Activated gamma-delta T cell treated with Interleukin-2 at 50 U/mL for 16 hours (primary cell): ENCODE results near the gene GPBP1L1.

Experiments
- DNase-seq: peaks from one replicate; pipeline ENCODE4 v3.0.0-alpha.2; 2020

GPBP1L1 gene

GRCh38 chr1:45585496-45586075, 100.7 kb downstream of the GPBP1L1 start:
- no peak for DNase-seq

- no peak for DNase-seq
Measured at GRCh38 chr1:45585110-45585426, 101.3 kb downstream of the GPBP1L1 start.

- peak; percentile 84 for DNase-seq
Measured at GRCh38 chr1:45584351-45585109, 101.8 kb downstream of the GPBP1L1 start.

GRCh38 chr1:45583666-45584350, 102.5 kb downstream of the GPBP1L1 start, which contains the start of gene NASP:
Gene NASP (plus strand): TSS chr1:45584041. CDS start chr1:45584147, 106 bp downstream.
- DNase-seq: peak; percentile 92

- peak; percentile 93 for DNase-seq
Measured at GRCh38 chr1:45583264-45583665, 103.1 kb downstream of the GPBP1L1 start.
